Body of pancreas (tissue), 4 donors: ENCODE data around the gene CFAP61. TPM values are rescaled to one million over a fixed set of nuclear protein-coding genes. Genes with fewer than 3 reads are reported as not detected.

ENCODE experiments used
- ATAC-seq: fragments of 150-250 bp; one replicate; pipeline ENCODE4 v1.9.1; 2016
- DNase-seq, 4 donors: peaks; one replicate each; pipeline ENCODE4 v3.0.0-alpha.2; 2019
- H3K27ac ChIP-seq, 4 donors: fragments of 200-600 bp; sonication (generic); 1 replicate in 3 of 4; 2 replicates in 1 of 4; pipeline versions ENCODE4 v1.5.1 to v1.6.1; 2016 to 2019; ENCODE audit warnings: mild to moderate bottlenecking in 1 of 4, mixed read lengths in 1 of 4, moderate library complexity in 1 of 4
- H3K27me3 ChIP-seq, 2 donors: fragments of 200-600 bp; sonication (generic); one replicate each; pipeline ENCODE4 v1.6.0; 2016; ENCODE audit warnings: mild to moderate bottlenecking in 1 of 2
- H3K36me3 ChIP-seq, 2 donors: fragments of 200-600 bp; sonication (generic); replicated peaks in 1 of 2; 2 replicates each; pipeline ENCODE4 v1.5.1; 2016; ENCODE audit warnings: low read depth in 2 of 2; ENCODE audit not compliant: insufficient read depth in 1 of 2
- H3K4me1 ChIP-seq: fragments of 200-600 bp; sonication (generic); one replicate; pipeline ENCODE4 v1.6.0; 2016
- H3K4me3 ChIP-seq, 2 donors: fragments of 200-600 bp; sonication (generic); 1 replicate in 1 of 2; 2 replicates in 1 of 2; pipeline ENCODE4 v1.5.1; 2016 to 2019
- H3K9me3 ChIP-seq, 3 donors: fragments of 200-600 bp; sonication (generic); 1 replicate in 2 of 3; 2 replicates in 1 of 3; pipeline ENCODE4 v1.5.1; 2016
- POLR2A ChIP-seq, 3 donors: fragments of 450-650 bp; IDR thresholded peaks; one replicate each; pipeline ENCODE4 v1.6.1; 2016; ENCODE audit warnings: antibody characterized with exemption in 3 of 3, mild to moderate bottlenecking in 2 of 3
- WGBS, 2 donors: methylation state at CpG; one replicate each; pipeline ENCODE4 v1.1.5; 2017; 5-methylcytosine and 5-hydroxymethylcytosine counted together
- intact Hi-C: fragments of 100-400 bp; cut with DNase I; formaldehyde crosslinking; loops from one replicate; pipeline ENCODE4 v1.15.1; 2023
- total RNA-seq, 2 donors: library from RNA; depleted of rRNA; stranded (reverse); fragments of >200 nt; gene quantifications; one replicate each; pipeline ENCODE4 v1.1.0, GENCODE V29; 2016
- TF ChIP-seq, protein P1 (sequence below), 7 experiments: fragments of 450-650 bp in 4 of 7; fragments of 200-600 bp in 3 of 7; sonication (generic) in 3 of 7; IDR thresholded peaks; one replicate each; pipeline ENCODE4 v1.5.1; 2016 to 2019; ENCODE audit warnings: antibody characterized with exemption in 7 of 7

Gene CFAP61
- total RNA-seq, 2 donors from 2014 or later, result 0.52 TPM; not detected in 1

DNA sequence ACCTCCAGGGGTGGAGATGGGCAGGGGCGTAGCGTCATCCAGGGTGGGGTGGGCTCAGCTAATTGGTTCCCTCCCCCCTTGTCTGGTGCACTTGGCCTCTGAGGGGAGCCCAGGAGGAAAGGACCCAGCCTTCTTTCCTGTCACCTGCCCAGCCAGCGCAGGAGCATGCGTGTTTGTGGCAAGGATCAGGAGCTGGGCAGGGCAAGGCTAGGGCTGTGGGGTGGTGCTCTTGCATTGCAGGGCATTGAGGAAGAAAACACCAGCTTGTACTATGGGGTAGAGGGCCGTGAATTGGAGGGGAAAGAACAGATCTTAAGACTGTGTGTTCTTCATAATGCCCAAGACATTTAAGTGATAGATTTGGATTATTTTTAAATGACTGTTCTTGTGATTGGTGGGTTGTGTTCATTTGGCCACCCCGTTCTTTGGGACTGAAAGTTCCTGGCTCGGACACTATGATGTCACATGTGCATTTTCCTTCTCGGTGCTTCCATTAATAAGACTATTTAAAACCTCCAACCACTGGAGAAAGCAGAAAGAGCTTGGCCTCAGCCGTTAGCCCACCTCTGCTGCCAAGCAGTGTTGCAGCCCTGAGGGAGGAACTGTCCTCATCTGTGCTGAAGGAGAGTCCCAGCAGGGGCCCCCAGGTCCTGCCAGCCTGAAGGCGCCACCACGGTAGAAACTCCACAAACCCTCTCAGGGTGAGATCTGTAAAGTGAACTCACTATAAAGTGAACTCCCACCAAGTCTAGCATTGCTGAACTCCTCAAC, 179.4 kb downstream of the CFAP61 start:
- Histone ChIP-seq H3K4me3 (no peak overlapping the region), H3K27me3 (no peaks in the 10 kb centered on the region), H3K27ac (no peak overlapping the region), H3K36me3 (no peaks in the 10 kb centered on the region), H3K4me1 (no peaks in the 10 kb centered on the region), H3K9me3 (no peaks in the 10 kb centered on the region)
- 76 to 77% methylated on average over 11 of the region's 11 CpGs for WGBS, 2 donors
- TF ChIP-seq POLR2A (IDR thresholded peaks at IDR 0.05), result no peak
- TF ChIP-seq, protein P1, sequence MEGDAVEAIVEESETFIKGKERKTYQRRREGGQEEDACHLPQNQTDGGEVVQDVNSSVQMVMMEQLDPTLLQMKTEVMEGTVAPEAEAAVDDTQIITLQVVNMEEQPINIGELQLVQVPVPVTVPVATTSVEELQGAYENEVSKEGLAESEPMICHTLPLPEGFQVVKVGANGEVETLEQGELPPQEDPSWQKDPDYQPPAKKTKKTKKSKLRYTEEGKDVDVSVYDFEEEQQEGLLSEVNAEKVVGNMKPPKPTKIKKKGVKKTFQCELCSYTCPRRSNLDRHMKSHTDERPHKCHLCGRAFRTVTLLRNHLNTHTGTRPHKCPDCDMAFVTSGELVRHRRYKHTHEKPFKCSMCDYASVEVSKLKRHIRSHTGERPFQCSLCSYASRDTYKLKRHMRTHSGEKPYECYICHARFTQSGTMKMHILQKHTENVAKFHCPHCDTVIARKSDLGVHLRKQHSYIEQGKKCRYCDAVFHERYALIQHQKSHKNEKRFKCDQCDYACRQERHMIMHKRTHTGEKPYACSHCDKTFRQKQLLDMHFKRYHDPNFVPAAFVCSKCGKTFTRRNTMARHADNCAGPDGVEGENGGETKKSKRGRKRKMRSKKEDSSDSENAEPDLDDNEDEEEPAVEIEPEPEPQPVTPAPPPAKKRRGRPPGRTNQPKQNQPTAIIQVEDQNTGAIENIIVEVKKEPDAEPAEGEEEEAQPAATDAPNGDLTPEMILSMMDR (IDR thresholded peaks at IDR 0.05), result no peak
- DNase-seq (no peak), ATAC-seq (no peak)
- intact Hi-C loops, result loop anchor here (10.0 kb wide), 2 partner anchors 147 to 547 kb away; no protein-coding TSS in a partner anchor

DNA sequence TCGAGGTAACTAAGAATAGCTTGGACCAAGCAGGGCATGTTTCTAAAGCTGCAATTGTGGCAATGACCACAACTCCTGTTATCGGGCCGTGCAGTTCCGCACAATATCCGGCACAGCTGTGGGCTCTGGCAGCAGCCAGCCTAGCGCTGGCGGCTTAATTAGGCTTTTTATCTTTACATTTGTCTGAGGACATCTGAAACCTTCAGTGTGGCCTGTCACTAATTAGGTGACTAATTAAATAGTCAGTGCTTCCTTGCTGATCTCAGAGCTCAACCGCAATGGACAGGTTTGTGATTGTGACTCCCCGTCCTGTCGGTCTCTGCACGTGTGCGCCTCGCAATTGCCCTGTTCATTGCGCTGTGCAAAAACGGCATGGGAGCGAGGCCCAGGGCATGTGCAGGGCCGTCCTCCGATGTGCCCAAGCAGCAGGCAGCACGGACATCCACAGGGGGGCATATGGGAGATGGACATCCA, 180.7 kb downstream of the CFAP61 start:
- Histone ChIP-seq H3K4me3 (no peak overlapping the region), H3K27me3 (no peaks in the 10 kb centered on the region), H3K4me1 (no peaks in the 10 kb centered on the region), H3K27ac (no peak overlapping the region), H3K36me3 (no peaks in the 10 kb centered on the region), H3K9me3 (no peaks in the 10 kb centered on the region)
- ATAC-seq (no peak), DNase-seq (no peak)
- no peak for TF ChIP-seq POLR2A (IDR thresholded peaks at IDR 0.05)
- TF ChIP-seq, protein P1 (IDR thresholded peaks at IDR 0.05), result no peak
- 72 to 73% methylated on average over 19 of the region's 19 CpGs for WGBS, 2 donors
- intact Hi-C loops, result loop anchor here (10.0 kb wide), 2 partner anchors 148 to 548 kb away; no protein-coding TSS in a partner anchor

DNA sequence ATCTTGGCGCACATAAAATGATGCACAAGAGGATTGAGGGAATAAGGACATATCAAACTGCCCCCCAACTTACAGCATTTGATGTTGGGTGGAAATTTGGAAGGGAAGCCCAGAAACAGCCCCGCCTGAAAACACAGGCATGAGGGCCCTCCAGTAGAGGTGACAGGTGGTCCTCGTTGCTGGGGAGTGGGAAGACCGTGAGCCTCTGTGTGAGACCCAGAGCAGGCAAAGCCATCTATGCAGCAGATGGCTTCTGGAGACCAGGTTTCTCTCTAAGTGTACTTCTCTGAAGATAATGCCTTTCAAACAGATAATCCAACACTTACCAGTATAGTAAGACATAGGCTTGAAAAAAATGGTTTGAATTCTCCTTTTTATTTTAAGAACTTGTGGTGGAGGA, 183.3 kb downstream of the CFAP61 start:
- H3K36me3 ChIP-seq, result no peaks in the 10 kb centered on the region
- 76% methylated on average over 4 of the region's 4 CpGs for WGBS, 2 donors
- no peaks in the 10 kb centered on the region for H3K4me1 ChIP-seq
- no peak overlapping the region for H3K27ac ChIP-seq
- H3K27me3 ChIP-seq, result no peaks in the 10 kb centered on the region
- intact Hi-C loops, result loop anchor here (10.0 kb wide), 2 partner anchors 151 to 551 kb away; no protein-coding TSS in a partner anchor
- DNase-seq (no peak), ATAC-seq (no peak)
- H3K4me3 ChIP-seq, result no peak overlapping the region
- no peak for TF ChIP-seq POLR2A (IDR thresholded peaks at IDR 0.05)
- TF ChIP-seq, protein P1 (IDR thresholded peaks at IDR 0.05), result no peak
- H3K9me3 ChIP-seq, result no peaks in the 10 kb centered on the region

DNA sequence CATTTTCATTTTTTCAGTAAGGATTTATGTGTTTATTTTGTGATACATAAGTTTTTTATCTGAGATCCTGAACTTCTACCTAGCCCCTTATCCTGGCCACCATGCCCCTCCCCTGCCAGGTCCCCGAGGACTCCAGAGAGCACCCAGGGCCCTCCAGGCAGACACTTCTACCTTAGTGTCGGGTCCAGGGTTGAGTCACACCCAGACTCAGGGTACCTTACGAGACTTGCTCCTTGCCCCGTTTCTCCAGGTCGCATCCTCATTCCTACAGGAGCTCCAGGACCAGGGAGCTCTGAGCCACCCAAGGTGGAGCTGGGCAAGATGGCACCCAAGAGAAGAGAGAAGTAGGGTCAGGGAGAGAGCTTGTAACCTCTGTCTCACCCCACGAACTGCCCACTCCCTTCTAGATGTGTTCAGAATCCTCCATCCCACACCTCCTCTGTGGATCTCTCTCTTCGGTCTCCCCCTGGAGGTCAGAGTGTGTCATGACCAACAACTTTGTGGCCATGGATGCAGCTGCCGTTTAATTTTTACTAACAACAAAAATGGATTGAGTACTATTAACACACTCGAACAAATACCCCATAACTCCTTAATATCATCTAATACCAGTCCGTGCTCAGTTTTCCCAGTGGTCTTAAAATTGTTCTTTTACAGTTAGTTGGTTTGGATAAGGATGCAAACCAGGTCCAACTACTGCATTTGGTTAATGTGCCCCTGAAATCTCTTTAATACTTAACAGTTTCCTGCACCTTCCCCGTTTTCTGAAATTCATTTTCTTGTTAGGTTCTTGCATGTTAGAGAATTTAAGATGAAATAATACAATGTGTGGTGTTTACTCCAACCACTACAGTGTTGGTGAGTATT, 185.0 kb downstream of the CFAP61 start:
- intact Hi-C loops, result loop anchor here (10.0 kb wide), 2 partner anchors 153 to 553 kb away; no protein-coding TSS in a partner anchor

More for the DNA sequence above, 185.0 kb downstream of the CFAP61 start:
- H3K9me3 ChIP-seq, result no peaks in the 10 kb centered on the region
- WGBS, 2 donors, result 33 to 39% methylated on average over 11 of the region's 11 CpGs
- DNase-seq, result peak; percentile 42 to 49 (median 48)
- TF ChIP-seq, protein P1 (IDR thresholded peaks at IDR 0.05), result peak in 6 of 7 experiments; percentile 55 to 69 (median 65)
- no peak for TF ChIP-seq POLR2A (IDR thresholded peaks at IDR 0.05)
- no peaks in the 10 kb centered on the region for H3K36me3 ChIP-seq
- ATAC-seq, result peak; percentile 68
- H3K4me1 ChIP-seq, result no peaks in the 10 kb centered on the region
- no peaks in the 10 kb centered on the region for H3K27me3 ChIP-seq
- H3K27ac ChIP-seq, result no peak overlapping the region
- no peak overlapping the region for H3K4me3 ChIP-seq
